ENCODE measurements around the gene BSN. TPM values are rescaled to one million over a fixed set of nuclear protein-coding genes. Genes with fewer than 3 reads are reported as not detected.

The BSN gene
- total and polyA plus RNA-seq, 2 donors (not counting 1 experiment from before 2014, with no cell fraction given) = under 0.01 to 0.01 TPM

- Histone ChIP-seq H3K4me2 (ENCODE audit: extremely low read depth, insufficient read depth, low read length) (no peak overlapping the region), H3K4me3 (replicated peaks in 1 of 4; ENCODE audit: control extremely low read depth in 1 of 4, insufficient read depth in 1 of 4, low read depth in 3 of 4, low read length in 4 of 4) (no peak overlapping the region), H3K27me3 (ENCODE audit: control insufficient read depth, insufficient read depth, low read length) (no peaks in the 10 kb centered on the region), H3K4me1 (ENCODE audit: control insufficient read depth, extremely low read depth, insufficient read depth, low read length) (no peaks in the 10 kb centered on the region), H3K9ac (ENCODE audit: insufficient read depth, low read length) (no peak overlapping the region), H4K20me1 (ENCODE audit: control insufficient read depth, extremely low read depth, insufficient read depth, low read length) (no peaks in the 10 kb centered on the region), H3K27ac (ENCODE audit: insufficient read depth, low read length) (no peak overlapping the region), H2AFZ (ENCODE audit: low read length) (no peak overlapping the region), H3K9me3 (ENCODE audit: control insufficient read depth, insufficient read depth, low read depth, low read length) (no peaks in the 10 kb centered on the region), H3K79me2 (ENCODE audit: control insufficient read depth, insufficient read depth, low read length) (no peaks in the 10 kb centered on the region), H3K36me3 (ENCODE audit: control insufficient read depth, insufficient read depth, low read length) (peaks cover 3% of the 10 kb centered on the region)
- DNase-seq (ENCODE audit: low read depth in 2 of 2) = no peak
- no peak for TF ChIP-seq CTCF (conservative IDR thresholded peaks at IDR 0.05 in 1 of 2, IDR thresholded peaks at IDR 0.05 in 1 of 2; ENCODE audit: low read depth in 1 of 2, low read length in 2 of 2)
- TF ChIP-seq EZH2 (IDR thresholded peaks at IDR 0.05; ENCODE audit: low read length, missing control alignments) = no peak
Measured at GRCh38 chr3:49511639-49512038, 42.6 kb upstream of the BSN start.

- TF ChIP-seq EZH2 (IDR thresholded peaks at IDR 0.05; ENCODE audit: low read length, missing control alignments) (no peak), CTCF (conservative IDR thresholded peaks at IDR 0.05 in 1 of 2, IDR thresholded peaks at IDR 0.05 in 1 of 2; ENCODE audit: low read depth in 1 of 2, low read length in 2 of 2) (no peak)
- DNase-seq (ENCODE audit: low read depth in 2 of 2) = no peak
- no peaks in the 10 kb centered on the region for H3K79me2 ChIP-seq (ENCODE audit: control insufficient read depth, insufficient read depth, low read length)
- no peak overlapping the region for H3K9ac ChIP-seq (ENCODE audit: insufficient read depth, low read length)
- H3K27ac ChIP-seq (ENCODE audit: insufficient read depth, low read length) = no peak overlapping the region
- H3K4me2 ChIP-seq (ENCODE audit: extremely low read depth, insufficient read depth, low read length) = no peak overlapping the region
- no peaks in the 10 kb centered on the region for H3K27me3 ChIP-seq (ENCODE audit: control insufficient read depth, insufficient read depth, low read length)
- no peaks in the 10 kb centered on the region for H3K4me1 ChIP-seq (ENCODE audit: control insufficient read depth, extremely low read depth, insufficient read depth, low read length)
- H3K9me3 ChIP-seq (ENCODE audit: control insufficient read depth, insufficient read depth, low read depth, low read length) = no peaks in the 10 kb centered on the region
- H3K4me3 ChIP-seq (replicated peaks in 1 of 4; ENCODE audit: control extremely low read depth in 1 of 4, insufficient read depth in 1 of 4, low read depth in 3 of 4, low read length in 4 of 4) = no peak overlapping the region
- no peaks in the 10 kb centered on the region for H4K20me1 ChIP-seq (ENCODE audit: control insufficient read depth, extremely low read depth, insufficient read depth, low read length)
- H2AFZ ChIP-seq (ENCODE audit: low read length) = no peak overlapping the region
- peaks cover 6% of the 10 kb centered on the region for H3K36me3 ChIP-seq (ENCODE audit: control insufficient read depth, insufficient read depth, low read length)
Measured at GRCh38 chr3:49512781-49513355, 41.4 kb upstream of the BSN start.

GRCh38 chr3:49513494-49514124, 40.7 kb upstream of the BSN start:
- H4K20me1 ChIP-seq (ENCODE audit: control insufficient read depth, extremely low read depth, insufficient read depth, low read length) = no peaks in the 10 kb centered on the region
- TF ChIP-seq EZH2 (IDR thresholded peaks at IDR 0.05; ENCODE audit: low read length, missing control alignments) = no peak
- TF ChIP-seq CTCF (conservative IDR thresholded peaks at IDR 0.05 in 1 of 2, IDR thresholded peaks at IDR 0.05 in 1 of 2; ENCODE audit: low read depth in 1 of 2, low read length in 2 of 2) = no peak
- H3K9ac ChIP-seq (ENCODE audit: insufficient read depth, low read length) = no peak overlapping the region
- no peak overlapping the region for H2AFZ ChIP-seq (ENCODE audit: low read length)
- no peaks in the 10 kb centered on the region for H3K27me3 ChIP-seq (ENCODE audit: control insufficient read depth, insufficient read depth, low read length)
- DNase-seq (ENCODE audit: low read depth in 2 of 2) = no peak
- H3K9me3 ChIP-seq (ENCODE audit: control insufficient read depth, insufficient read depth, low read depth, low read length) = no peaks in the 10 kb centered on the region
- H3K4me1 ChIP-seq (ENCODE audit: control insufficient read depth, extremely low read depth, insufficient read depth, low read length) = no peaks in the 10 kb centered on the region
- no peak overlapping the region for H3K27ac ChIP-seq (ENCODE audit: insufficient read depth, low read length)
- H3K79me2 ChIP-seq (ENCODE audit: control insufficient read depth, insufficient read depth, low read length) = no peaks in the 10 kb centered on the region
- H3K36me3 ChIP-seq (ENCODE audit: control insufficient read depth, insufficient read depth, low read length) = peaks cover 6% of the 10 kb centered on the region
- no peak overlapping the region for H3K4me2 ChIP-seq (ENCODE audit: extremely low read depth, insufficient read depth, low read length)
- no peak overlapping the region for H3K4me3 ChIP-seq (replicated peaks in 1 of 4; ENCODE audit: control extremely low read depth in 1 of 4, insufficient read depth in 1 of 4, low read depth in 3 of 4, low read length in 4 of 4)

Data from fibroblast of lung (primary cell).